Panc1 (cell line): ENCODE data around the gene LRRC45. TPM values are rescaled to one million over a fixed set of nuclear protein-coding genes. Genes with fewer than 3 reads are reported as not detected.
A peak's percentile ranks its signal among the peaks of the same experiment; 100 is the strongest.

Experiments used
- ATAC-seq: fragments of 200-7000 bp; cut with Tn5 transposase; 2 replicates; pipeline ENCODE4 v1.9.1; 2020; ENCODE audit warnings: mild to moderate bottlenecking, moderate library complexity
- BruUV-seq: library from RNA; stranded (reverse); fragments of 400-500 nt; replicated peaks from 2 replicates; lab custom pipeline; 2021; lab: Mats Ljungman, UMichigan
- CTCF ChIA-PET: fragments of 300-600 bp; sonication (Branson Sonifier 250); formaldehyde crosslinking; loops from one replicate; lab custom pipeline; 2022; ENCODE audit warnings: antibody characterized with exemption; lab: Charles Lee
- POLR2A ChIA-PET: fragments of 300-600 bp; sonication (Branson Sonifier 250); formaldehyde crosslinking; loops from one replicate; lab custom pipeline; 2022; ENCODE audit warnings: antibody characterized with exemption; lab: Charles Lee
- DNase-seq: peaks from one replicate; pipeline ENCODE4 v3.0.0-alpha.2; 2010; ENCODE audit warnings: low read depth, low spot score
- H3K27ac ChIP-seq: 2 replicates; pipeline ENCODE4 v1.5.1; 2011; ENCODE audit warnings: mild to moderate bottlenecking, low read length, inconsistent platforms
- H3K27me3 ChIP-seq: fragments of 200-500 bp; sonication (Bioruptor generic); 2 replicates; pipeline ENCODE4 v1.6.0; 2014; ENCODE audit warnings: low read length, inconsistent platforms; ENCODE audit not compliant: control insufficient read depth, insufficient read depth
- H3K36me3 ChIP-seq: fragments of 200-500 bp; sonication (Bioruptor generic); 2 replicates; pipeline ENCODE4 v1.5.1; 2014; ENCODE audit warnings: inconsistent platforms, mild to moderate bottlenecking, low read length, moderate library complexity; ENCODE audit not compliant: control insufficient read depth, insufficient read depth
- H3K4me1 ChIP-seq: 2 replicates; pipeline ENCODE4 v1.5.1; 2011; ENCODE audit warnings: inconsistent platforms, mild to moderate bottlenecking, low read length, moderate library complexity; ENCODE audit not compliant: control insufficient read depth, insufficient read depth
- H3K4me3 ChIP-seq, 2 experiments: 2 replicates each; pipeline ENCODE4 v1.5.1; 2011 to 2012; ENCODE audit warnings: low read depth in 2 of 2, low read length in 2 of 2, mild to moderate bottlenecking in 2 of 2, inconsistent platforms in 1 of 2, moderate library complexity in 1 of 2
- H3K9me3 ChIP-seq: fragments of 200-500 bp; sonication (Bioruptor generic); 2 replicates; pipeline ENCODE4 v1.5.1; 2014; ENCODE audit warnings: low read depth, mild to moderate bottlenecking, inconsistent platforms, low read length, moderate library complexity; ENCODE audit not compliant: control insufficient read depth, insufficient read depth
- CTCF ChIP-seq: fragments of 450-650 bp; IDR thresholded peaks from 2 replicates; pipeline ENCODE4 v1.5.1; 2017; ENCODE audit warnings: mild to moderate bottlenecking
- POLR2AphosphoS5 ChIP-seq: IDR thresholded peaks from 2 replicates; pipeline ENCODE4 v1.6.1; 2012; ENCODE audit warnings: mild to moderate bottlenecking, low read depth, low read length, moderate library complexity
- SIN3A ChIP-seq: IDR thresholded peaks from 2 replicates; pipeline ENCODE4 v1.6.1; 2012; ENCODE audit warnings: low read depth, mild to moderate bottlenecking, low read length, moderate library complexity, borderline replicate concordance; ENCODE audit not compliant: insufficient read depth
- in situ Hi-C: cut with HindIII; loops from 2 replicates; pipeline ENCODE4 v1.10.0; 2016; ENCODE audit warnings: low sequenced_read_pairs, low pct_unique_long_range_greater_than_20kb
- intact Hi-C: fragments of 100-400 bp; cut with micrococcal nuclease; formaldehyde crosslinking; loops from one replicate; pipeline ENCODE4 v1.10.0; 2022; ENCODE audit not compliant: unreplicated experiment
- total RNA-seq: library from RNA; stranded (reverse); gene quantifications from one replicate; pipeline ENCODE4 v1.2.1, GENCODE V29; 2021; ENCODE audit not compliant: unreplicated experiment
- TF ChIP-seq, protein P1 (sequence below), 2 experiments: IDR thresholded peaks; 2 replicates each; pipeline ENCODE4 v1.6.1; 2011 to 2012; ENCODE audit warnings: low read depth in 2 of 2, control low read depth in 1 of 2, low read length in 1 of 2, mild to moderate bottlenecking in 1 of 2, moderate library complexity in 1 of 2; ENCODE audit not compliant: insufficient read depth in 1 of 2

LRRC45 gene
- total RNA-seq, 1 experiment from 2014 or later, result 29.9 TPM

DNA sequence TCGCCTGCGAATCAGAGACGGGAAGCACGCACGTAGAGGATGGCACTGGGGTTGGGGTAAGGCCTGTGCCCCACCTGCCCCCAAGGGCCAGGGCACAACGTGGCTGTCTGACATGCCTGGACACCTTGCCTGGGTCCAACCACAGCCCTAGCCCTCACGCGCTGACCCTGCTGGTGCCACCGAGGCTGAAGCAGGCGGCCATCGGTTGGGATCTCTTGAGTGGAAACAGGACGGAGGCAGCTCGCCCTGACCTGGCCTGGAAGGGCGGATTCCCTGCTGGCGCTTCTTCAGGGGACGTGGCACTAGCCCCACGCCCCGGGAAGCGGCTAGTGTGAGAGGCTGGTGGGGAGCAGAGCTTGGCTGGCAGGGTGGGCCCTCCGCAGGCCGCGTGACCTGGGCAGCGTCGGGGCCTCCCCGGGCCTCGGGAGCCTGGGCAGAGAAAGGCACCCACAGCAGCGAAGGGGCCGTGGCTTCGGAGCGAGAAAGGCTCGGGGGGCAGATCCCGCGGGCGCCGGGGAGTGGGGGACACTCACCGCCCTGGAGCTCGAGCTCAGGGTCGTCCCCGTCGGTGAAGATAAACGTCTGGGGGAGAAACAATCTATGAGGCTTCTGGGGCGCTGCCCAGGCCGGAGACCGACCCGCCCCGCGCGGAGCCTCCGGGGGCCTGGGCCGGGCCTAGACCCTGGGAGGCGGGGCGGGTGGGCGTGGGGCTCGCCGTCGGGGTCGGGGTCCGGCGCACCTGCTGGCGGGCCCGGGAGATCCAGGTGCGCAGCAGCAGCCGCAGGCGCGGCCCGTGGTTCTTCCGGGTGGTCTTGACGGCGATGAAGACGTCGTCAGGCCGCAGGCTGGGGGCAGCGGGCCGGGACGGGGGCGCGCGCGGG is 27.9 kb downstream of the LRRC45 start:
- POLR2A ChIA-PET, result interaction anchor here (0.6 kb wide), 3 partner anchors 9 to 431 kb away, joined by 3 to 4 read pairs (median 4); no protein-coding TSS in a partner anchor
- TF ChIP-seq CTCF, result no peak
- intact Hi-C loops (no loop called here), in situ Hi-C loops (loop anchor here (10.0 kb wide), 1 partner anchor 84 kb away; no protein-coding TSS in a partner anchor)
- peaks cover 9% of the 10 kb centered on the region for H3K36me3 ChIP-seq
- no peaks in the 10 kb centered on the region for H3K9me3 ChIP-seq
- DNase-seq (no peak), ATAC-seq (peak; percentile 5; the same call in 1 of the 2 replicates)
- no peaks in the 10 kb centered on the region for H3K27me3 ChIP-seq
- H3K4me1 ChIP-seq, result peaks cover 20% of the 10 kb centered on the region
- peak overlapping the region; percentile 85 to 99 for H3K4me3 ChIP-seq
- BruUV-seq, result no TSS peak
- CTCF ChIA-PET, result no interaction called here
- H3K27ac ChIP-seq, result peak overlapping the region; percentile 73

GRCh38 chr17:82051776-82052637 is 28.9 kb downstream of the LRRC45 start, which contains the start of the genes GPS1 and RFNG:
GPS1 (plus strand) TSS chr17:82051898; CDS start chr17:82051932, 34 bp downstream.
RFNG (minus strand) TSS chr17:82051811; CDS start chr17:82051766, 45 bp downstream.
- DNase-seq (no peak), ATAC-seq (peak; percentile 86)
- peaks cover 21% of the 10 kb centered on the region for H3K4me1 ChIP-seq
- BruUV-seq, result TSS peak; percentile 67
- H3K27ac ChIP-seq, result peak within 1 kb of the TSS; percentile 82
- TF ChIP-seq, protein P1, sequence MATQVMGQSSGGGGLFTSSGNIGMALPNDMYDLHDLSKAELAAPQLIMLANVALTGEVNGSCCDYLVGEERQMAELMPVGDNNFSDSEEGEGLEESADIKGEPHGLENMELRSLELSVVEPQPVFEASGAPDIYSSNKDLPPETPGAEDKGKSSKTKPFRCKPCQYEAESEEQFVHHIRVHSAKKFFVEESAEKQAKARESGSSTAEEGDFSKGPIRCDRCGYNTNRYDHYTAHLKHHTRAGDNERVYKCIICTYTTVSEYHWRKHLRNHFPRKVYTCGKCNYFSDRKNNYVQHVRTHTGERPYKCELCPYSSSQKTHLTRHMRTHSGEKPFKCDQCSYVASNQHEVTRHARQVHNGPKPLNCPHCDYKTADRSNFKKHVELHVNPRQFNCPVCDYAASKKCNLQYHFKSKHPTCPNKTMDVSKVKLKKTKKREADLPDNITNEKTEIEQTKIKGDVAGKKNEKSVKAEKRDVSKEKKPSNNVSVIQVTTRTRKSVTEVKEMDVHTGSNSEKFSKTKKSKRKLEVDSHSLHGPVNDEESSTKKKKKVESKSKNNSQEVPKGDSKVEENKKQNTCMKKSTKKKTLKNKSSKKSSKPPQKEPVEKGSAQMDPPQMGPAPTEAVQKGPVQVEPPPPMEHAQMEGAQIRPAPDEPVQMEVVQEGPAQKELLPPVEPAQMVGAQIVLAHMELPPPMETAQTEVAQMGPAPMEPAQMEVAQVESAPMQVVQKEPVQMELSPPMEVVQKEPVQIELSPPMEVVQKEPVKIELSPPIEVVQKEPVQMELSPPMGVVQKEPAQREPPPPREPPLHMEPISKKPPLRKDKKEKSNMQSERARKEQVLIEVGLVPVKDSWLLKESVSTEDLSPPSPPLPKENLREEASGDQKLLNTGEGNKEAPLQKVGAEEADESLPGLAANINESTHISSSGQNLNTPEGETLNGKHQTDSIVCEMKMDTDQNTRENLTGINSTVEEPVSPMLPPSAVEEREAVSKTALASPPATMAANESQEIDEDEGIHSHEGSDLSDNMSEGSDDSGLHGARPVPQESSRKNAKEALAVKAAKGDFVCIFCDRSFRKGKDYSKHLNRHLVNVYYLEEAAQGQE (IDR thresholded peaks at IDR 0.05; ENCODE audit: insufficient read depth in 1 of 2, low read depth in 2 of 2, low read length in 1 of 2), result no peak
- TF ChIP-seq SIN3A (peak; percentile 95; the same call in 1 of the 2 replicates), POLR2AphosphoS5 (peak; percentile 48; the same call in 1 of the 2 replicates)
- in situ Hi-C loops (loop anchor here (10.0 kb wide), 1 partner anchor 83 kb away; no protein-coding TSS in a partner anchor), intact Hi-C loops (no loop called here)
- CTCF ChIA-PET, result interaction anchor here (0.5 kb wide), 1 partner anchor 99 kb away, joined by 3 read pairs; no protein-coding TSS in a partner anchor
- H3K9me3 ChIP-seq, result no peaks in the 10 kb centered on the region
- peak within 1 kb of the TSS; percentile 85 to 99 for H3K4me3 ChIP-seq
- POLR2A ChIA-PET, result interaction anchor here (0.6 kb wide), 1 partner anchor 21 kb away, joined by 4 read pairs; no protein-coding TSS in a partner anchor
- H3K27me3 ChIP-seq, result no peaks in the 10 kb centered on the region
- H3K36me3 ChIP-seq, result peaks cover 9% of the 10 kb centered on the region
